Brain pericyte (primary cell): ENCODE results near the gene NBEAL2.
A peak's percentile ranks its signal among the peaks of the same experiment; 100 is the strongest.

Experiments
- DNase-seq: peaks from one replicate; pipeline ENCODE4 v3.0.0-alpha.2; 2012; ENCODE audit warnings: low read depth, low spot score

NBEAL2 gene

GRCh38 chr3:46999516-47000197 lies 20.2 kb downstream of the NBEAL2 start:
- DNase-seq = no peak

GRCh38 chr3:47000198-47000815 lies 20.8 kb downstream of the NBEAL2 start:
- no peak for DNase-seq

GRCh38 chr3:47000922-47001730 lies 21.7 kb downstream of the NBEAL2 start:
- DNase-seq = no peak

- no peak for DNase-seq
These were observed 22.3 kb downstream of the NBEAL2 start for GRCh38 chr3:47001731-47002170.

GRCh38 chr3:47002171-47003055 lies 22.9 kb downstream of the NBEAL2 start:
- no peak for DNase-seq

GRCh38 chr3:47003056-47003410 lies 23.6 kb downstream of the NBEAL2 start:
- DNase-seq = no peak

- no peak for DNase-seq
These were observed 24.2 kb downstream of the NBEAL2 start for GRCh38 chr3:47003461-47004368.

GRCh38 chr3:47004369-47005211 lies 25.1 kb downstream of the NBEAL2 start:
- DNase-seq = no peak

GRCh38 chr3:47005212-47006144 lies 26.0 kb downstream of the NBEAL2 start:
- no peak for DNase-seq

GRCh38 chr3:47006145-47006651 lies 26.7 kb downstream of the NBEAL2 start:
- no peak for DNase-seq

GRCh38 chr3:47007001-47007400 lies 27.5 kb downstream of the NBEAL2 start:
- DNase-seq = no peak

- no peak for DNase-seq
These were observed 28.2 kb downstream of the NBEAL2 start for GRCh38 chr3:47007482-47008233.

GRCh38 chr3:47008234-47008796 lies 28.8 kb downstream of the NBEAL2 start:
- no peak for DNase-seq

- DNase-seq = no peak
These were observed 29.4 kb downstream of the NBEAL2 start for GRCh38 chr3:47008851-47009224.

GRCh38 chr3:47009225-47010110 lies 30.0 kb downstream of the NBEAL2 start:
- peak; percentile 57 for DNase-seq

GRCh38 chr3:47010111-47010712 lies 30.7 kb downstream of the NBEAL2 start:
- no peak for DNase-seq
